Right lung (tissue), 5 donors: ENCODE data around the gene MARCHF9. TPM values are rescaled to one million over a fixed set of nuclear protein-coding genes. Genes with fewer than 3 reads are reported as not detected.
"Not testable (repeated sequence)": the region's sequence is repeated elsewhere in the genome, so short reads cannot be mapped to it uniquely, and the experiment has no call there.

Experiments used
- DNase-seq, 2 donors: peaks; one replicate each; pipeline ENCODE4 v3.0.0-alpha.2; 2013
- polyA plus RNA-seq, 5 donors: library from polyadenylated mRNA; unstranded; fragments of 120-200 nt; gene quantifications; one replicate each; pipeline versions ENCODE4 v1.2.1 to v1.2.3, GENCODE V29; 2013; ENCODE audit warnings: inconsistent platforms in 1 of 5, low replicate concordance in 1 of 5; ENCODE audit not compliant: insufficient read length in 5 of 5, insufficient read depth in 1 of 5

The MARCHF9 gene
- polyA plus RNA-seq, 5 donors, result 15.6 to 22.5 (median 19.9) TPM

DNA sequence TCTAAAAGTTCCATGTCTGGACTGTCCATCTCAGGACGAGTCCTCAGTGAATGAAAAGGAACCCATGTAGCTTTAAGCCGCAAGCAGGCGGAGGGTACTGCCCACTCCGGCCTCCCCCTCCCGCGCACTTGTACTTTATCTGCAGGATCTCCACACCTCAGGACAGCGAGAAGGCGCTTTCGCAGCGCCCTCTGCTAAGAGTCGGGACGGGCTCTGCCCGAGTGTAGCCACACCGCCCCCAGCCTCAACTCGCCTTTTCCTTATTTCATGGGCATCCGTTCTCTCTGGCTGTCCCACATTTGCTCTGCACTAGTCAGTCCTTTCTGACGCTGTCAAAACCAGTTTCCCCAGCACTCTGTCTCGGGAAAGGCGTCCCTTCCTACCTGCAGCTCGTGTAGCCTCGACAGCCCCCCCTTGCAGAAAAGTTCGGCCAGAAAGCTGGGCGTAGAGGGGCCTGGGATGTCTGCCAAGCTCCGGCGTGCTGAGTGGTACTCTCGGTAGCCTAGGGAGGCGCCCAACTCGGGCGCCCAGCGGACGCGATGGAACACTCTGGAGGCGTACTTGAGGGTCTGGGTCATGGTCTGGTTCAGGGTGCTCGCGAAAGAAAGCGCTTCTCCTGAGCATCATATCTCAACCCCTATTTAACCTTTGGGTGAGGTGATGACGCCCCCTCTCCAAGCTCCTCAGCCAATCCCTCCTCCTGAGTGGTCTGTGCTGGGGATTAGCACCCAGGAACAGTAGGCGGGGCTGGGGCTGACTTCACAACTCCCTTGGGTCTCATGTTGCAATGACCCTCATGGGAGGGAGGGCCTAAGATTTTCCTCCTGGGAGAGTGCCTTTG lies 11.8 kb downstream of the MARCHF9 start, which contains the start of gene CYP27B1:
Gene CYP27B1, minus strand, starts transcription at position 615 of the 841 bp plus-strand sequence. Its CDS starts 37 bp downstream, at position 578.
- DNase-seq, result no peak

DNA sequence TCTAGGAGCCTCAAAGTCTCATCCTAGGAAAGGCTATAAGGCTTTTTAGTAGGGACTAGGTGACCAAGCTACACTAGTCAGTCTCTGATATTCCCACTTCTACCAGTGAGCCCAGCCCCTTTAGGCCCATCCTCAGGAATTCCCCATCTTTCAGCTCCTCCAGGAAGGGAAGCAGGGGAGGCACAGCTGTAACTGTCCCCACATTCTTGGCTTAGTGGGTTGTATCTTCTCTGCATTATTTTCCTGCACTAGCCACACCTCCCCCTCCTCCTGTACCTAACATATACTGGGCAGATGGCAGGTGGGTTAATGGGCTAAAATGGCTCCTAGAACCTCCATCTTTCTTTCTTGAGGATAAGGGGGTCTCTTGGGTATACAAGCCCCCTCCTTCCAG lies 12.4 kb downstream of the MARCHF9 start:
- no peak for DNase-seq

DNA sequence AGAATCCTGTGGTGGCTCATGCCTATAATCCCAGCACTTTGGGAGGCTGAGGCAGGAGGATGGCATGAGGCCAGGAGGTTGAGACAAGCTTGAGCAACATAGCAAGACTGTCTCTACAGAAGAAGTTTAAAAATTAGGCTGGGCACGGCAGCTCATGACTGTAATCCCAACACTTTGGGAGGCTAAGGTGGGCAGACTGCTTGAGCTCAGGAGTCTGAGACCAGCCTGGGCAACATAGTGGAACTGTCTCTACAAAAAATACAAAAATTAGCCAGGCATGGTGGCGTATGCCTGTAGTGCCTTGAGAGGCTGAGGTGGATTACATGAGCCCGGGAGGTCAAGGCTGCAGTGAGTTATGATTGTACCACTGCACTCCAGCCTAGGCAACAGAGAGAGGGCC lies 13.0 kb downstream of the MARCHF9 start:
- DNase-seq, result no peak

DNA sequence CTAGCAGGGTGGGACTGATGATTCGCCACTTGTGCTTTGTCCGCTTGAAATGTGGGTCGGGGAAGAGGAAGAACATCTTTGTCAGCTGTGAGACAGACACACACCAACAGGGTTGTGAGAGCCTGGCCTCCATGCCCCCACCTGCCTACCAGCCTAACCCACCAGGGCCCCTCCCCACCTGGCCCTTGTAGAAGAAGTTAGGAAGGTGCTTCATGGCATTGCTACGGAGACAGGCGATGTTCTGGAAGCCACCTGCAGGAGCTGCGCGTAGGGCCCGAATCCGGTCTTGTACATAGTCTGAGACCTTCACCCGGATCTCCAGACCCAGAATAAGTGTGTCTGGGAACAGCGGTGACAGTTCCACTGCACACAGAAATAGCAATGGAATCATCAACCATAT lies 14.7 kb downstream of the MARCHF9 start:
- DNase-seq, result no peak

DNA sequence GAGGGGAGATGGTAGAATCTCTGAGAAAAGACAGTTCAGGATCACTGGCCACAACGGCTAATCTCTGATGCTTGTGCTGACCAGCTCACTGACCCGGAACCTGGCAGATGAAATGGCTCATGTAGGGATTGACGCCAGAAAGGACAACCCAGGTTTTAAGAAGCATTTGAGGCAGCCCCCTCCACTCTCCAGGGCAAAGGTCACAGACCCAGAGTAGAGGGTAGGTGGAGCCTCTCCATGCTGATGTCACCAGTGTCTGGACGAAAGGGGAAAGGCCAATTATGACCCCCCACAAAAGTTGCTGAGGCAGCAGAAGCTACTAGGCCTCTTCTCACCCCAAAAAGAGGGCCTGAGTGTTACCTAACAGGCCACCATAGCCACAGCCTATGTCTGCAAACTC lies 15.8 kb downstream of the MARCHF9 start:
- no peak for DNase-seq

DNA sequence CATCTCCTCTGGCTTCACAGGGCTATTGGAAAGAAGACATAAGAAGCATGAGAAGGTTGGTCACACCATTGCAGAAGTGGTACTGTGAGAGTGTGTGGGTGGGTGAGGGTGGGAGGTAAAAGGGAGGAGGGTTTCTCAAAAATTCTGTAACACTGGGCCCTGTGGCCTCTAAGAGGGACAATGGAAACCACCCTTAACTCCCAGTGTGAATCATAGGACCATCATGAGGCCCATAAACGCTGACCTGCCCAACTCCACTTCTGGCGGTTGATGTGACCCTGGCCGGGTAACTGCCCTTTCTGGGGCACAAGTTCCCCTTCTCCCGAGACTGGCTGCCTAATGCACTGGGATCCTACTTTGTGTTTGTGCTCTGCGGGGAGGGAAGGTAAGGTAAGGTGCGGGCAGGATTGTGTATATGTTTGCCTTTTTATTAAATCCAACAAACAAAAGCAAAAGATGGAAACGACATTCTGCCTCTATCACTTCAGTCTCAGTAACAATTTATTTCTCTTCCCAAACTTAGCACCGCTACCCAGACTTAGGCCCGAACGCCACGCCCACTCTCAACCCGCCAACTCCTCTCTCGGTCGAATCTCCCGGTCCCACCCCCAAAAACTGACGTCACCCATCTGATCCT lies 16.5 kb downstream of the MARCHF9 start:
- no peak for DNase-seq

DNA sequence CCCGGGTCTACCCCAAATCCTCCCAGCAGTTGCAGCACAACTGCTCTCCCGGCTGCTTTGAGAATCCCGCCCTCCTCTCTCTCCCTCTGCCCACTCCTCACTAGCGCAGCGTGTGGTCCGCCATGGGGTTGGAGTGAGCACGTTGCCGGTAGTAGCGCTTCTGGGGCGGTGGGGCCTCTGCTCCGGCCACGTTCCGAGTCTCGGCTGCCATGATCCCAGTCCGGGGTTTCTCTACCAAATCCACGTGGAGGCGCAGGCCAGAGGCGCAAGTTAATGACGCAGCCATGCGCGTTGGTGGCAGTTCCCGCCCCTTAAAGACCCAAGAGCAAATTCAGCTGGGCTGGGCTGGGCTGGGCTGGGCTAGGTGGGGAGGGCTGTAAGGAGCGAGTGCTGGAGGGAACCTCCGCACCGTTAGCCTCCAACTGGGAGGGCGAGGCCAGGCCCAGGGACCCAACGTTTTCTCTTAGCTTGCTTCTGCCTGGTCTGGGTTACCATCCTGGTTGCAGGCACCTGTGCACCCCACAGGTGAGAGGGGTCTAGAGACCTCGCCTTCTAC lies 17.0 kb downstream of the MARCHF9 start, which contains the start of gene METTL1:
Gene METTL1, minus strand, starts transcription at position 233 of the 556 bp plus-strand sequence. Its CDS starts 22 bp downstream, at position 211.
- peak; percentile 96 to 98 for DNase-seq

GRCh38 chr12:57772429-57773322 lies 17.8 kb downstream of the MARCHF9 start, which contains the start of gene EEF1AKMT3:
TSS of gene EEF1AKMT3 (plus strand) at chr12:57772614. CDS start at chr12:57772725, 111 bp downstream.
- DNase-seq, result peak in 1 of 2 donors; percentile 63

DNA sequence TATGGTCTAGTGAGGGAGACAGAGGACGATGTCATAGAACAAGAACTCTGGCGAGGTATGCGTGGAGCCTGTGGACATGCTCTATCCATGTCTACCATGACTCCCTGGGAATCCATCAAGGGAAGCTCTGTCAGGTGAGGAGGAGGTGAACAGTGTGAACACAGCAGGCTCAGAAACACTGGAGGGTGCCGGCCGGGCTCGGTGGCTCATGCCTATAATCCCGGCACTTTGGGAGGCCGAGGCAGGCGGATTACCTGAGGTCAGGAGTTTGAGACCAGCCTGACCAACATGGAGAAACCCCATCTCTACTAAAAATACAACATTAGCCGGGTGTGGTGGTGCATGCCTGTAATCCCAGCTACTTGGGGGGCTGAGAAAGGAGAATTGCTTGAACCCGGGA lies 19.7 kb downstream of the MARCHF9 start:
- not testable (repeated sequence) for DNase-seq

DNA sequence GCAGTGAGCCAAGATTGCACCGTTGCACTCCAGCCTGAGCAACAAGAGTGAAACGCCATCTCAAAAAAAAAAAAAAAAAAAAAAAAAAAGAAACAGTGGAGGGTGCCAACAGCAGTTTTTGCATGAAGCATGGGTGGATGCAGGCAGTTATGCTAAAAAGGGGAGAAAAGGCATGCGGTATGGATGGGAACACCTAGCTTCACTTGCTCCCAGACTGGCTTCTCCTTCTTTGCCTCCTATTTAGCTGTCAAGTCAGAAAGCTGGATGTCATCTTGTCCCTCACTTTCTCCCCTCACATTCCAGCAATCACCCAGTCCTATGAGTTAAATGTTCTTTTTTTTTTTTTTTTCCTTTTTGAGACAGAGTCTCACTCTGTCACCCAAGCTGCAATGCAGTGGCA lies 20.1 kb downstream of the MARCHF9 start:
- DNase-seq, result no peak

GRCh38 chr12:57775563-57776246 lies 20.8 kb downstream of the MARCHF9 start:
- no peak for DNase-seq

DNA sequence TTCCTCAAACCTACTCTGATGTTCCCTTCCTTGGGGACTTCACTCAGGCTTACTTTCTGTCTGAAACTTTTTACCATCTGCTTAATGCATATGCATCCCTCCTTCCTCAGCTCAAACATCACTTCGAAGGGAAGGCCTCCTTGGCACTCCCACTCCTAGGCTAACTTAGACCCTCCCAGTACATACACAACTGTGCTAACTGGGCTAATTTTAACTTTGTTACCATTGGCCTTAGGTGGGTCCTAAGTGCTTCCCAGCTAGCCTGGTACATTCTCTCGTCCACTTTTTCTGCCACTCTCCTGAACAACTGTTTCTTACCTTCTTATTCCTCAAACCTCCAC lies 21.3 kb downstream of the MARCHF9 start:
- no peak for DNase-seq

- no peak for DNase-seq
Measured at GRCh38 chr12:57777367-57777766, 22.5 kb downstream of the MARCHF9 start.

- DNase-seq, result no peak
Measured at GRCh38 chr12:57777911-57778310, 23.0 kb downstream of the MARCHF9 start.

DNA sequence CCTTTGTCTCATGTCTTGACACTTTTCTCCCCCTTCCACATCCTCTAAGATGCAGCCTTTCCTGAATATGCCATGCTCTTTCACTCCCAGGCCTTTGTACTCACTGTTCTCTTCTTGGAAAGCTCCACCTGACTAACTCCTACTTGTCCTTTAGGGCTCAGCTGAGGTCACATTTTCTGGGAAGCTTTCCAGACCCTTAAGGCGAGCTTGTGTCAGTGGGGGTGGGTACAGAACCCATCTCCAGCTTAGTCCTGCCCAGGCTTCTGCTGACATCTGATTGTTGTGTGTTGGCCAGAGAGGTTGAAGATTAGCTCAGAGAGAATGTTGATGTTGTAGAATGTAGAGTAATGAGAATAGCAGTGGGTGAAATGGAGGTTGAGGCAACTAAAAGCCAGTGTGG lies 24.8 kb downstream of the MARCHF9 start:
- DNase-seq, result no peak

DNA sequence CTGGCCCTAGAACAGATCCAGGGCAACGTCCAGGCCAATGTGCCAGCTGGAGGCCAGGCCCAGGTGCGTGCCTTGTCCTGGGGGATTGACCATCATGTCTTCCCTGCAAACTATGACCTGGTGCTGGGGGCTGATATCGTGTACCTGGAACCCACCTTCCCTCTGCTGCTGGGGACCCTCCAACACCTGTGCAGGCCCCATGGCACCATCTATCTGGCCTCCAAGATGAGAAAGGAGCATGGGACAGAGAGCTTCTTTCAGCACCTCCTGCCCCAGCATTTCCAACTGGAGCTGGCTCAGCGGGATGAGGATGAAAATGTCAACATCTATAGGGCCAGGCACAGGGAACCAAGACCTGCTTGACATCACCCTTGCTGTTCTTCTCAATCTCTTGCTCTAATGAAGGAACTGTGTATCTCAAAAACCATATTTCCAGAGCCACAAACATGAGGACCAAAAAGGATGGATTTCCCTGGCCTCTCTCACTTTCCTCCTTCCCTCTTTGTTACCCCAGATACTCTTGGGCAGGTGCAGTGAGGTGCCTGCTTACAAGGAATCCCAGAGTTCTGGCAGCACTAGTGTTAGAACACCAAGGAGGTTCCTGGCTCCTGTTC lies 25.5 kb downstream of the MARCHF9 start:
- DNase-seq, result no peak

GRCh38 chr12:57781244-57781643 lies 26.3 kb downstream of the MARCHF9 start:
- no peak for DNase-seq

GRCh38 chr12:57781801-57782200 lies 26.9 kb downstream of the MARCHF9 start:
- DNase-seq, result no peak

DNA sequence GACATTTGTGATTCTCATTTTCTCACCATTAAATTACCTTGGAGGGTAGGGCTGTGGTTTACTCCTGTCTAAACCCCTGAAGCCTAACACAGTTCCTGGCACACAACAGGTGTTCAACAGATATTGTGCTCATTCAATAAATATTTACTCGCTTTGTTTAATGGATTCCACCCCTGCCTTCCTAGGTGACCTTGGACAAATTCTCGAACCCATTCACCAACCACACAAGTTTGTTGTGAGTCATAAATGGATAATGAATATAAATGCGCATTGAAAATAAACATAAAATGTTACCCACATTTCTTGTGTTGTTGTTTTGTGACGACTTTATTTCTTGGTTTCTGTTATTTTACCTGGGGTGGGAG lies 27.3 kb downstream of the MARCHF9 start:
- no peak for DNase-seq

GRCh38 chr12:57782608-57783465 lies 27.9 kb downstream of the MARCHF9 start, which contains the start of gene TSFM:
TSS of gene TSFM (plus strand) at chr12:57782787. CDS start at chr12:57782802, 15 bp downstream.
- DNase-seq, result peak; percentile 89 to 92
